Activated naive CD8-positive, alpha-beta T cell (primary cell): Measurements from ENCODE around the gene LAMA1.
"Not testable (repeated sequence)": the region's sequence is repeated elsewhere in the genome, so short reads cannot be mapped to it uniquely, and the experiment has no call there.

Experiments
- H3K27ac Mint-ChIP-seq: one replicate; pipeline ENCODE4 v1.8.0; 2021; ENCODE audit warnings: mixed read lengths
- H3K27me3 Mint-ChIP-seq: one replicate; pipeline ENCODE4 v1.8.0; 2021; ENCODE audit warnings: mixed read lengths
- H3K36me3 Mint-ChIP-seq: one replicate; pipeline ENCODE4 v1.8.0; 2021; ENCODE audit warnings: mixed read lengths
- H3K4me1 Mint-ChIP-seq: one replicate; pipeline ENCODE4 v1.8.0; 2021; ENCODE audit warnings: low read depth, mixed read lengths
- H3K4me3 Mint-ChIP-seq: one replicate; pipeline ENCODE4 v1.8.0; 2021; ENCODE audit warnings: mild to moderate bottlenecking, mixed read lengths
- H3K9me3 Mint-ChIP-seq: one replicate; pipeline ENCODE4 v1.8.0; 2021; ENCODE audit warnings: low read depth, mixed read lengths

Gene LAMA1

DNA sequence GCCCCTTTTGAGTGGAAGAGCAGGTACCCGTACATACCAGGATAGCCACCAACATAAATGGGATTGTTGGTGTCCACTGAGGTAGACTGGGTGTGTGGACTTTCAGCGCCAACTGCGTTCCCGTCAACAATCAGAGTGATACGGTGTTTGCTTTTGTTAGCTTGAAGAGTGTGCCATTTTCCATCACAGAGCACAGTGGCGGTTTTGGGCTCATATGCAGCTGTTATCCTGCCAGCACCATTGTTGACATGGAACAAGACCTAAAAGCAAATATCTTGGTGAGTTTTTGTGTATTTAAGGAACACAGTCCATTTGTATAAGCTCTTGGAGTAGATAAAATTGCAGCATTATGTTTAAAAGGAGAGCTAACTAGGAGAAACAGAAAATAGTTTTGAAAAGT lies 174.5 kb downstream of the LAMA1 start:
- no peak overlapping the region for H3K27ac Mint-ChIP-seq
- no peaks in the 10 kb centered on the region for H3K4me1 Mint-ChIP-seq
- no peaks in the 10 kb centered on the region for H3K36me3 Mint-ChIP-seq
- no peak overlapping the region for H3K4me3 Mint-ChIP-seq
- peaks cover 2% of the 10 kb centered on the region for H3K27me3 Mint-ChIP-seq
- no peaks in the 10 kb centered on the region for H3K9me3 Mint-ChIP-seq

- Mint-ChIP-seq H3K36me3 (no peaks in the 10 kb centered on the region), H3K27me3 (peaks cover 4% of the 10 kb centered on the region), H3K9me3 (no peaks in the 10 kb centered on the region), H3K4me3 (no peak overlapping the region), H3K4me1 (no peaks in the 10 kb centered on the region), H3K27ac (no peak overlapping the region)
These were observed 174.9 kb downstream of the LAMA1 start for GRCh38 chr18:6942742-6943141.

DNA sequence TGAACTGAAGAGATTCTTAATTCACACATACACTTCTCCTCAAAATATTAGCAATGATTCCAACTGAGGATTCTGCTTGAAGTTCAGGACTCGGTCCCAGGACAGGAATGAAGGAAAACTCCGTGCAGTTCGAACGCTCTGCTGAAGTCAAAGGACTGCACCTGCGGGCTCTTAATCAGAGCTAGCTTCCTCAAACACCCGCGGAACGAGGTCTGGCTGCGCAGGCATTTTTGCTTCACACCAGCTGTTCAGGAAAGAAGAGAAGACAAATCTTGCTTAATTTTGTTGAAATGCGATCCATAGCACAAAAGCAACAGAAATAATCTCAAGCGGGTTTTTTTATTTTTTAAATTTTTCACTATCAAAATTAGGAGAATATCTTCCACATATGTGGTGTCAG lies 175.6 kb downstream of the LAMA1 start:
- H3K27me3 Mint-ChIP-seq, result peaks cover 4% of the 10 kb centered on the region
- no peak overlapping the region for H3K27ac Mint-ChIP-seq
- no peak overlapping the region for H3K4me3 Mint-ChIP-seq
- no peaks in the 10 kb centered on the region for H3K4me1 Mint-ChIP-seq
- no peaks in the 10 kb centered on the region for H3K9me3 Mint-ChIP-seq
- H3K36me3 Mint-ChIP-seq, result no peaks in the 10 kb centered on the region

GRCh38 chr18:6940451-6940850 lies 177.1 kb downstream of the LAMA1 start:
- Mint-ChIP-seq H3K4me3 (no peak overlapping the region), H3K4me1 (no peaks in the 10 kb centered on the region), H3K36me3 (no peaks in the 10 kb centered on the region)

DNA sequence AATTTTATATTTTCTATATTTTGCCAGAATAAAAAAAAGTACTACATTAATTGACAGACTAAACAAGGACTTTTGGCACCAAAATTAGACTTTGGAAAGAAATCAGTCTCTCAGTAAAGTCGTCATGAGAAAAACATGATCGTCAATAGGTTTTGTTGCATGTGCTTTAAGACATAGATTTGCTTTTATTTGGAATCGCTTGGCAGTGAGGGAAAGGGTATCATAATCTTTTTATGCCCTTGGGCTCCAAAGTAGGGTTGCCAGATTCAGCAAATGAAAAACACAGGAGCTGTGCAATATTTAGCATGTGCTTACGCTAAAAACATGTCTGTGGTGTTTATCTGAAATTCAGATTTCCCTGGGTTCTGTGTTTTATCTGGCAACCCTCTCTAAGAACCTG lies 177.6 kb downstream of the LAMA1 start:
- Mint-ChIP-seq H3K9me3 (no peaks in the 10 kb centered on the region), H3K4me3 (no peak overlapping the region), H3K27me3 (peaks cover 4% of the 10 kb centered on the region), H3K27ac (no peak overlapping the region), H3K36me3 (no peaks in the 10 kb centered on the region), H3K4me1 (no peaks in the 10 kb centered on the region)

More at GRCh38 chr18:6940451-6940850, 177.1 kb downstream of the LAMA1 start:
- Mint-ChIP-seq H3K9me3 (no peaks in the 10 kb centered on the region), H3K27me3 (peaks cover 4% of the 10 kb centered on the region), H3K27ac (no peak overlapping the region)

DNA sequence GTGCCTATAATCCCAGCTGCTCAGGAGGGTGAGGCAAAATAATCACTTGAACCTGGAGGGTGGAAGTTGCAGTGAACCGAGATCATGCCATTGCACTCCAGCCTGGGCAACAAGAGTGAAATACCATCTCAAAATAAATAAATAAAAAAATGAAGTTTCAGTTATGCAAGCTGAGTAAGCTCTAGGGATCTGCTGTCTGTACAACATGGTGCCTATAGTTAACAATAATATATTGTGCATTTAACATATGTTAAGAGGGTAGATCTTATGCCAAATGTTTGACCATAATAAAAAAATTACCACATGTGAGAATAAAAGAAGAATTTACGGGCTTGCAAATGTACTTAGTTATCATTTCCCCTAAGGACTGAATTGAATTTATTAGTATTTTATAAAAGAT lies 179.2 kb downstream of the LAMA1 start:
- H3K36me3 Mint-ChIP-seq, H3K4me1 Mint-ChIP-seq, H3K9me3 Mint-ChIP-seq, H3K4me3 Mint-ChIP-seq, H3K27ac Mint-ChIP-seq, H3K27me3 Mint-ChIP-seq: not testable (repeated sequence)

GRCh38 chr18:6938003-6938402 lies 179.6 kb downstream of the LAMA1 start:
- Mint-ChIP-seq H3K4me1 (no peaks in the 10 kb centered on the region), H3K27me3 (peaks cover 4% of the 10 kb centered on the region)

DNA sequence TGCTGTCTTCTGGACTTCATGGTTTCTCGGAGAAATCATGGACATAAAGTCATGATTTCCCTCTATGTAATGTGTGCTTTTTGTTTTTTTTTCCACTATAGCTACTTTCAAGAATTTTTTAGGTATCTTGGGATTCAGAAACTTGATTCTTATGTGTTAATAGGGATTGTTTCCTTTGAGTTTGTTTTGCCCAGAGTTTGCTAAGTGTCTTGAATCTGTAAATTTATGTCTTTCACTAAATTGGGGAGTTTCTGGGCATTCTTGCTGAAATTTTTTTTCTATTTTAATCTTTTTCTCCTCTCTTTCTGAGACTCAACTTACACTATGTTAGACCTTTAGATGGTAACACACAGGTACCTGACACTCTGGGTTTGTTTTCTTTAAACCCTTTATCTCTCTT lies 182.7 kb downstream of the LAMA1 start:
- peaks cover 3% of the 10 kb centered on the region for H3K9me3 Mint-ChIP-seq
- peaks cover 2% of the 10 kb centered on the region for H3K27me3 Mint-ChIP-seq
- H3K36me3 Mint-ChIP-seq, result no peaks in the 10 kb centered on the region
- H3K4me3 Mint-ChIP-seq, result no peak overlapping the region
- H3K27ac Mint-ChIP-seq, result no peak overlapping the region
- H3K4me1 Mint-ChIP-seq, result no peaks in the 10 kb centered on the region

More at GRCh38 chr18:6938003-6938402, 179.6 kb downstream of the LAMA1 start:
- H3K4me3 Mint-ChIP-seq, result no peak overlapping the region
- H3K36me3 Mint-ChIP-seq, result no peaks in the 10 kb centered on the region
- H3K27ac Mint-ChIP-seq, result no peak overlapping the region
- H3K9me3 Mint-ChIP-seq, result peaks cover 3% of the 10 kb centered on the region

GRCh38 chr18:6929370-6930102 lies 188.1 kb downstream of the LAMA1 start:
- Mint-ChIP-seq H3K36me3 (no peaks in the 10 kb centered on the region), H3K27me3 (no peaks in the 10 kb centered on the region), H3K27ac (no peak overlapping the region), H3K4me1 (no peaks in the 10 kb centered on the region), H3K9me3 (peaks cover 2% of the 10 kb centered on the region), H3K4me3 (no peak overlapping the region)

DNA sequence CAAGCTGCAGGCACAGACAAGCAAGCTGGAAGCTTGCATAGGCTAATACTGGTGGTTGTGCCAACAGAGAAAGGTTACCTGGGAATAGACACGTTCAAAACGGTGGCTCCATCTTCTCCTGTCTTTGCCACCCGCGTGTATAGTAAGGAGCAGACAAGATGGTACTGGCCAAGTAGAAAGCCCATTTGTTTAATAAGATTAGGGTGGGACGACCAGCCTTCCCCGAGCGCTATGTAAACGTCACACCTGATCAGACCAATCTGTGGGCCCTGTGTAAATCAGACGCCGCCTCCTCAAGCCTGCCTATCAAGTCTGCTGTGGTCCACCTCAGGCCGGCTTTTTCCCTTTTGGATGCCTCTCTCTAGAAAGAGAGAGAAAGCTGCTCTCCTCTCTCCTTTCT lies 189.2 kb downstream of the LAMA1 start:
- no peaks in the 10 kb centered on the region for H3K4me1 Mint-ChIP-seq
- H3K9me3 Mint-ChIP-seq, result no peaks in the 10 kb centered on the region
- H3K4me3 Mint-ChIP-seq, result no peak overlapping the region
- no peak overlapping the region for H3K27ac Mint-ChIP-seq
- no peaks in the 10 kb centered on the region for H3K27me3 Mint-ChIP-seq
- H3K36me3 Mint-ChIP-seq, result no peaks in the 10 kb centered on the region

- Mint-ChIP-seq H3K27me3 (no peaks in the 10 kb centered on the region), H3K4me1 (no peaks in the 10 kb centered on the region)
These were observed 190.4 kb downstream of the LAMA1 start for GRCh38 chr18:6927153-6927552.

GRCh38 chr18:6923220-6923619 lies 194.4 kb downstream of the LAMA1 start:
- no peaks in the 10 kb centered on the region for H3K36me3 Mint-ChIP-seq
- H3K4me3 Mint-ChIP-seq, result no peak overlapping the region
- H3K27me3 Mint-ChIP-seq, result no peaks in the 10 kb centered on the region
- H3K9me3 Mint-ChIP-seq, result no peaks in the 10 kb centered on the region
- no peak overlapping the region for H3K27ac Mint-ChIP-seq
- no peaks in the 10 kb centered on the region for H3K4me1 Mint-ChIP-seq

More at GRCh38 chr18:6927153-6927552, 190.4 kb downstream of the LAMA1 start:
- Mint-ChIP-seq H3K27ac (no peak overlapping the region), H3K9me3 (no peaks in the 10 kb centered on the region), H3K4me3 (no peak overlapping the region), H3K36me3 (no peaks in the 10 kb centered on the region)

GRCh38 chr18:6921571-6921970 lies 196.0 kb downstream of the LAMA1 start:
- H3K4me1 Mint-ChIP-seq, result no peaks in the 10 kb centered on the region
- no peaks in the 10 kb centered on the region for H3K9me3 Mint-ChIP-seq
- H3K27me3 Mint-ChIP-seq, result no peaks in the 10 kb centered on the region
- no peak overlapping the region for H3K27ac Mint-ChIP-seq
- H3K4me3 Mint-ChIP-seq, result no peak overlapping the region
- no peaks in the 10 kb centered on the region for H3K36me3 Mint-ChIP-seq

DNA sequence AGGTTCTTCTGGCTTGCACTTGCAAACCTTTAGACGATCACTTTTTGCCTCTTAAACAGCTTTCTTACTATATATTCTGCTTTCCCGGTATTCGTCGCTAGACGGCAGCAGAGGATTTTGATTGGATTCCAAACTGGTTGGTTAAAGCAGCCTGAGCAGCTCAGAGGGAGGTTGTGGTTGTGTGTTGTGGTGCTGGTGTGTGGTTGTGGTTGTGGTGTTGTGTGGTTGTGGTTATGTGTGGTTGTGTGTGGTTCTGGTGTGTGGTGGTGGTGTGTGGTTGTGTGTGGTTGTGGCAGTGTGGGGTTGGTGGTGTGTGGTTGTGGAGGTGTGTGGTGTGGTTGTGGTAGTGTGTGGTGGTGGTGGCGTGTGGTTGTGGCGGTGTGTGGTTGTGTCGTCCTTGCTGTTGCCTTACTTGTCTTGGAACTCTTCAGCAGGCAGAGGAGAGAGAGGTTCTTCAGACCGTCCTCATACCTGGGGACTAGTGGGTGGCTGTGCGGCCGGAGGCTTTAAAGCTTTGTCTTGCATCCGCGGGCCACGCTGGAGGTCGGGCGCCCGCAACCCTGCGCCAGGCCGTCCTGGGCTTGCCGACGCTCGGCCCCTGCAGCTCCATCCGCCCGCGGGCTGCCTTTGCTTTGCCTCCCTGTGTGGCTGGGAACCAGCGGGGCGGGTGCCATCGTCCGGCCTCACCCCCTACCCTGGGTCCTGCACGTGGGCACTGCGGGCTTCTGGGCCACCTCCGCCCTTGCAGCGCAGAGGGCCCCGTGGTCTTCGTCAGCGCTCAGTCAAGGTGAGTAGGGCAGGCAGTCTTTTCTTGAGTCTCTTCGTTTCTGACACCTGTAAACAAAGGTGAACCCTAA lies 197.3 kb downstream of the LAMA1 start:
- H3K4me1 Mint-ChIP-seq, result no peaks in the 10 kb centered on the region
- no peaks in the 10 kb centered on the region for H3K27me3 Mint-ChIP-seq
- no peak overlapping the region for H3K4me3 Mint-ChIP-seq
- H3K36me3 Mint-ChIP-seq, result no peaks in the 10 kb centered on the region
- no peaks in the 10 kb centered on the region for H3K9me3 Mint-ChIP-seq
- H3K27ac Mint-ChIP-seq, result no peak overlapping the region

- H3K27me3 Mint-ChIP-seq, result no peaks in the 10 kb centered on the region
- no peaks in the 10 kb centered on the region for H3K36me3 Mint-ChIP-seq
- no peaks in the 10 kb centered on the region for H3K4me1 Mint-ChIP-seq
- no peak overlapping the region for H3K27ac Mint-ChIP-seq
- H3K9me3 Mint-ChIP-seq, result no peaks in the 10 kb centered on the region
- no peak overlapping the region for H3K4me3 Mint-ChIP-seq
These were observed 200.5 kb downstream of the LAMA1 start for GRCh38 chr18:6917072-6917471.
